ENCODE results near the gene VPS13C.

Gene VPS13C

GRCh38 chr15:61946778-61947177 is 113.5 kb downstream of the VPS13C start:
- no peak for DNase-seq (ENCODE audit: low read depth in 2 of 3, low spot score in 1 of 3)

- DNase-seq (ENCODE audit: low read depth in 2 of 3, low spot score in 1 of 3) = no peak
Observed at GRCh38 chr15:61943992-61944391, 116.3 kb downstream of the VPS13C start.

- DNase-seq (ENCODE audit: low read depth in 2 of 3, low spot score in 1 of 3) = no peak
Observed at GRCh38 chr15:61938249-61938648, 122.0 kb downstream of the VPS13C start.

GRCh38 chr15:61936528-61937195 is 123.6 kb downstream of the VPS13C start:
- no peak for DNase-seq (ENCODE audit: low read depth in 2 of 3, low spot score in 1 of 3)

GRCh38 chr15:61935493-61935892 is 124.8 kb downstream of the VPS13C start:
- no peak for DNase-seq (ENCODE audit: low read depth in 2 of 3, low spot score in 1 of 3)

GRCh38 chr15:61929452-61929851 is 130.8 kb downstream of the VPS13C start:
- DNase-seq (ENCODE audit: low read depth in 2 of 3, low spot score in 1 of 3) = no peak

- no peak for DNase-seq (ENCODE audit: low read depth in 2 of 3, low spot score in 1 of 3)
Observed at GRCh38 chr15:61923173-61923572, 137.1 kb downstream of the VPS13C start.

- DNase-seq (ENCODE audit: low read depth in 2 of 3, low spot score in 1 of 3) = no peak
Observed at GRCh38 chr15:61921093-61921492, 139.2 kb downstream of the VPS13C start.

- DNase-seq (ENCODE audit: low read depth in 2 of 3, low spot score in 1 of 3) = no peak
Observed at GRCh38 chr15:61917457-61917856, 142.8 kb downstream of the VPS13C start.

GRCh38 chr15:61916104-61916503 is 144.1 kb downstream of the VPS13C start:
- no peak for DNase-seq (ENCODE audit: low read depth in 2 of 3, low spot score in 1 of 3)

GRCh38 chr15:61915640-61916039 is 144.6 kb downstream of the VPS13C start:
- no peak for DNase-seq (ENCODE audit: low read depth in 2 of 3, low spot score in 1 of 3)

- no peak for DNase-seq (ENCODE audit: low read depth in 2 of 3, low spot score in 1 of 3)
Observed at GRCh38 chr15:61910839-61911369, 149.3 kb downstream of the VPS13C start.

GRCh38 chr15:61908241-61908640 is 152.0 kb downstream of the VPS13C start:
- no peak for DNase-seq (ENCODE audit: low read depth in 2 of 3, low spot score in 1 of 3)

GRCh38 chr15:61907753-61908086 is 152.5 kb downstream of the VPS13C start:
- no peak for DNase-seq (ENCODE audit: low read depth in 2 of 3, low spot score in 1 of 3)

- no peak for DNase-seq (ENCODE audit: low read depth in 2 of 3, low spot score in 1 of 3)
Observed at GRCh38 chr15:61906961-61907752, 153.1 kb downstream of the VPS13C start.

GRCh38 chr15:61893146-61893545 is 167.1 kb downstream of the VPS13C start:
- no peak for DNase-seq (ENCODE audit: low read depth in 2 of 3, low spot score in 1 of 3)

GRCh38 chr15:61892140-61892539 is 168.1 kb downstream of the VPS13C start:
- no peak for DNase-seq (ENCODE audit: low read depth in 2 of 3, low spot score in 1 of 3)

- no peak for DNase-seq (ENCODE audit: low read depth in 2 of 3, low spot score in 1 of 3)
Observed at GRCh38 chr15:61890106-61890505, 170.1 kb downstream of the VPS13C start.

- DNase-seq (ENCODE audit: low read depth in 2 of 3, low spot score in 1 of 3) = no peak
Observed at GRCh38 chr15:61889706-61890105, 170.5 kb downstream of the VPS13C start.

- no peak for DNase-seq (ENCODE audit: low read depth in 2 of 3, low spot score in 1 of 3)
Observed at GRCh38 chr15:61888074-61888780, 172.0 kb downstream of the VPS13C start.

GRCh38 chr15:61880084-61880483 is 180.2 kb downstream of the VPS13C start:
- no peak for DNase-seq (ENCODE audit: low read depth in 2 of 3, low spot score in 1 of 3)

GRCh38 chr15:61879219-61879618 is 181.0 kb downstream of the VPS13C start:
- DNase-seq (ENCODE audit: low read depth in 2 of 3, low spot score in 1 of 3) = no peak

Data from stimulated activated CD4-positive, alpha-beta T cell treated with anti-CD3 and anti-CD28 coated beads, Interleukin-12 subunit alpha, Interleukin-12 subunit beta, amount 100 ng/mL, for 48 hours (primary cell).